ENCODE measurements around the gene KIF1C.

KIF1C gene

GRCh38 chr17:4997302-4998026 is at the start of gene KIF1C, which contains the start of gene INCA1:
Gene KIF1C, plus strand, starts transcription at chr17:4997950. Its CDS starts 2,297 bp downstream, at chr17:5000247.
Gene INCA1, minus strand, starts transcription at chr17:4997522. Its CDS starts 3,085 bp downstream, at chr17:4994437.
- peak; percentile 88 to 93 for DNase-seq

- peak; percentile 92 to 95 for DNase-seq
Observed at GRCh38 chr17:4948166-4948930, 49.4 kb upstream of the KIF1C start, which contains the start of gene PFN1. Gene PFN1, minus strand, starts transcription at chr17:4948530. Its CDS starts 136 bp downstream, at chr17:4948394.

DNA sequence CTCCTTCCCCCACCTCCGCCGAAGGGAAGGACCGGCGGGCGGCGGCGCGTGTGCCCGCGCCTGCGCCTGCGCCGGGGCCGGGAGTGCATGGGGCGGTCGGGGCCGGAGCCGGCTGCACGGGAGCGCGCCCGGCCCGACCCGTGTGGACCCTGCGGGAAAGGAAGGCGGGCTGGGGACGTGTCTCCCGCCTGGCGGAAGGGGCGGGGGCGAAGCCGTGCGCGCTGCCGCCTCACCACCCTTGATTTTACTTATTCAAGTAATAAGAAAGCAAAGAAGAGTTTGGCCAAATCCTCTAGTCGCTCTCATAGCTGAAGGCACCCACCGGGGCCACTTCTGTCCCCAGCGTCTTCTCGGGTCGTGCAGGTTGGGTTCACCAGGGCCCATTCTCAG is 48.8 kb upstream of the KIF1C start:
- DNase-seq, result peak; percentile 79 to 82

- DNase-seq, result peak; percentile 84 to 88
Observed at GRCh38 chr17:4949321-4950074, 48.3 kb upstream of the KIF1C start.

GRCh38 chr17:4950075-4950745 is 47.5 kb upstream of the KIF1C start:
- peak in 1 of 2 donors; percentile 37 for DNase-seq

- no peak for DNase-seq
Observed at GRCh38 chr17:4950746-4951204, 47.0 kb upstream of the KIF1C start, which contains the start of gene ENO3. Gene ENO3, plus strand, starts transcription at chr17:4951119. Its CDS starts 711 bp downstream, at chr17:4951830.

DNA sequence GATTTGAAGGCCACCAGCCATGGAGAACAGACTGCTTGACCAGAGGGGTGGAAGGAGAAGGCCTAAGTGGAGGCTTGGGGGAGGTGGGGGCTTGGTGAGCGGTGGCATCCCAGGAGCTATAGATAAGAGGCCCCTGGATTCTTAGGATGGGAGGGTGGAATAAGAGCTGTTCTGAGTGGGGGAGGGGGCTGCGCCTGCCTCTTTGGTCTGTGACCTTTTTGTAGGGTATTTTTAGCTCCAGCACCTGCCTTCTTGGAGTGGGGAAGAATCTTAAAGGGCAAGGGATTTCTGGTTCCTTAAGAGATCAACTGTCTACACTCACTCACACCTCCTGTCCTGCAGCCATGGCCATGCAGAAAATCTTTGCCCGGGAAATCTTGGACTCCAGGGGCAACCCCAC is 46.3 kb upstream of the KIF1C start:
- DNase-seq, result no peak

- DNase-seq, result no peak
Observed at GRCh38 chr17:4953451-4953961, 44.2 kb upstream of the KIF1C start.

GRCh38 chr17:4955091-4955490 is 42.7 kb upstream of the KIF1C start:
- DNase-seq, result no peak

DNA sequence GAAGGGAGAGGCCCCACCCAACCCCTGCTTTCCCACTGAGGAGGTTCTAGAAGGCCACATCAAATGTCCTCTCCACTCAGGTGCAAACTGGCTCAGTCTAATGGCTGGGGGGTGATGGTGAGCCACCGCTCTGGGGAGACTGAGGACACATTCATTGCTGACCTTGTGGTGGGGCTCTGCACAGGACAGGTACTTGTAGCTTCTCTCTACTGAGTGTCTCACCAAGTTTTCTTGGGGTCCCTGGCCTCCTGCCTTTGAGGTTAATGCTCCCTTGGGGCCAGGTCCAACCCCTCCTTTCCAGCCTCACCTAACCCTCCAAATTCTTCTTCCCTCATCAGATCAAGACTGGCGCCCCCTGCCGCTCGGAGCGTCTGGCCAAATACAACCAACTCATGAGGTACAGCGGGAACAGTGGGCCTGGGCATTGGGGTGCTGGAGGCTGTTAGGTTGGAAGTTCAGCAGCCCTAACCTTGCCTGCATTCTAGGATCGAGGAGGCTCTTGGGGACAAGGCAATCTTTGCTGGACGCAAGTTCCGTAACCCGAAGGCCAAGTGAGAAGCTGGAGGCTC is 41.2 kb upstream of the KIF1C start:
- peak; percentile 34 to 56 for DNase-seq

GRCh38 chr17:4958102-4958501 is 39.6 kb upstream of the KIF1C start:
- no peak for DNase-seq

- DNase-seq, result no peak
Observed at GRCh38 chr17:4959261-4959965, 38.3 kb upstream of the KIF1C start.

GRCh38 chr17:4960279-4960922 is 37.3 kb upstream of the KIF1C start:
- no peak for DNase-seq

GRCh38 chr17:4965311-4965986 is 32.3 kb upstream of the KIF1C start:
- no peak for DNase-seq

GRCh38 chr17:4966844-4967538 is 30.8 kb upstream of the KIF1C start:
- peak; percentile 99 for DNase-seq

DNA sequence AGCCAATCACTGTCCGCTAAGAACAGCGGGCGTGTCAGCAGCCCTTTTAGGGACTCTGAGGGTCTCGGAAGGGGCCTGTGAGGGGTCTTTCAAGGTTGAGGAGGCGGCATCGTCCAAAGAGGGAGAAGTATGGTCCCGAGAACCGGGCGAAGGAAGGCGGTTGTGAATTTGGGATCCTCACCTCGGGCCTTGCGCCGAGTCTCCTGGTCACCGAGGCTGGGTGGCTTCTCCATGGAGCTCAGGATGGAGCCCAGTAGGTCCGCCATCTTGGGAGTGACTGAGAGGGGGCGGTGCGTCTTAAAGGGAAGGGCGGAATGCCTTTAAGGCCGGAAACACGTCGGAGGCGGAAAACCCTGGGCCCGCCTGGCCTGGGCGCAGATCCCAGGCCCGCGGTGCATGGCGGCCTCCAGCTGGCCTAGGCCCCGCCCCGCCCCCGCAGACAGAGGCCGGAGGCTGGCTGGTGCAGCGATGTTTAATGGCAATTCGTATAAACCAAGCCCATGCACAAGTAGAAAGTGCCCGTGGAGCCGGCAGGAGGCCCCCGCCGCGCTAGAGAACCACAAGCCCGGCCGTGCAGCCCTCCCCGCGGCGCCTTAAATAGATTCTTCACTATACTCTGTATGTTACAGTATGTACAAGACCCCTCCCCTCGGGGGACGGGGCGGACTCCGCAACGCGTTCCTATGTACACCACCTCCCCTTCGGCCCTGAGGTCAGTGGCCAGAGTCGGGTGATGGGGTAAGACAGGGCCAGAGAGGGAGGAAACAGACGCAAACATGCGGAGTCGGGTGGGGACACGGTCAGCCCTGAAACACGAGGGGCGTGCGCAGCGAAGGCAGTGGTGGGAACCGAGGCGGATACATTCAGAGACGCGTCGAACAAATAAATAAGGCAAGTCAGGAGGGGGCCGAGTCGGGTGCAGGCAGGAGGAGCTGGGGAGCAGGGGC is 29.9 kb upstream of the KIF1C start, which contains the start of gene SPAG7:
SPAG7 (minus strand) TSS at position 279 of the 947 bp plus-strand sequence; CDS start at position 266, 13 bp downstream.
- DNase-seq, result peak; percentile 94 to 96

- DNase-seq, result no peak
Observed at GRCh38 chr17:4968486-4969046, 29.2 kb upstream of the KIF1C start.
